Measurements from ENCODE around the gene CACNA2D3.
A peak's percentile ranks its signal among the peaks of the same experiment; 100 is the strongest.
"Not testable (repeated sequence)": the region's sequence is repeated elsewhere in the genome, so short reads cannot be mapped to it uniquely, and the experiment has no call there.

Gene CACNA2D3

GRCh38 chr3:54951405-54951804 lies 829.1 kb downstream of the CACNA2D3 start:
- DNase-seq (ENCODE audit: low spot score): peak; percentile 32

- no peak for DNase-seq (ENCODE audit: low spot score)
These were observed 831.7 kb downstream of the CACNA2D3 start for GRCh38 chr3:54954022-54954421.

- no peak for DNase-seq (ENCODE audit: low spot score)
These were observed 832.2 kb downstream of the CACNA2D3 start for GRCh38 chr3:54954521-54954920.

GRCh38 chr3:54955496-54955895 lies 833.1 kb downstream of the CACNA2D3 start:
- no peak for DNase-seq (ENCODE audit: low spot score)

GRCh38 chr3:54955941-54956340 lies 833.6 kb downstream of the CACNA2D3 start:
- no peak for DNase-seq (ENCODE audit: low spot score)

- no peak for DNase-seq (ENCODE audit: low spot score)
These were observed 835.4 kb downstream of the CACNA2D3 start for GRCh38 chr3:54957711-54958110.

- no peak for DNase-seq (ENCODE audit: low spot score)
These were observed 837.7 kb downstream of the CACNA2D3 start for GRCh38 chr3:54960082-54960481.

GRCh38 chr3:54960701-54961100 lies 838.3 kb downstream of the CACNA2D3 start:
- no peak for DNase-seq (ENCODE audit: low spot score)

- no peak for DNase-seq (ENCODE audit: low spot score)
These were observed 839.8 kb downstream of the CACNA2D3 start for GRCh38 chr3:54962200-54962599.

GRCh38 chr3:54963641-54964040 lies 841.3 kb downstream of the CACNA2D3 start:
- DNase-seq (ENCODE audit: low spot score): no peak

- DNase-seq (ENCODE audit: low spot score): peak; percentile 3
These were observed 841.7 kb downstream of the CACNA2D3 start for GRCh38 chr3:54964081-54964480.

GRCh38 chr3:54965746-54966145 lies 843.4 kb downstream of the CACNA2D3 start:
- DNase-seq (ENCODE audit: low spot score): no peak

- DNase-seq (ENCODE audit: low spot score): no peak
These were observed 844.6 kb downstream of the CACNA2D3 start for GRCh38 chr3:54966979-54967378.

- no peak for DNase-seq (ENCODE audit: low spot score)
These were observed 845.4 kb downstream of the CACNA2D3 start for GRCh38 chr3:54967731-54968161.

GRCh38 chr3:54968546-54969172 lies 846.3 kb downstream of the CACNA2D3 start:
- DNase-seq (ENCODE audit: low spot score): no peak

GRCh38 chr3:54969652-54970051 lies 847.3 kb downstream of the CACNA2D3 start:
- DNase-seq (ENCODE audit: low spot score): no peak

GRCh38 chr3:54970895-54971294 lies 848.5 kb downstream of the CACNA2D3 start:
- no peak for DNase-seq (ENCODE audit: low spot score)

- DNase-seq (ENCODE audit: low spot score): no peak
These were observed 855.1 kb downstream of the CACNA2D3 start for GRCh38 chr3:54977439-54977838.

- not testable (repeated sequence) for DNase-seq (ENCODE audit: low spot score)
These were observed 855.6 kb downstream of the CACNA2D3 start for GRCh38 chr3:54977946-54978345.

- DNase-seq (ENCODE audit: low spot score): no peak
These were observed 860.5 kb downstream of the CACNA2D3 start for GRCh38 chr3:54982807-54983206.

- DNase-seq (ENCODE audit: low spot score): no peak
These were observed 861.1 kb downstream of the CACNA2D3 start for GRCh38 chr3:54983266-54984099.

GRCh38 chr3:54985856-54986255 lies 863.5 kb downstream of the CACNA2D3 start:
- DNase-seq (ENCODE audit: low spot score): no peak

GRCh38 chr3:54986294-54986693 lies 863.9 kb downstream of the CACNA2D3 start:
- no peak for DNase-seq (ENCODE audit: low spot score)

Data from SK-N-DZ (cell line).